HS-5 (cell line): Measurements from ENCODE around the gene HAO1.
A peak's percentile ranks its signal among the peaks of the same experiment; 100 is the strongest.

Source experiments
- DNase-seq: peaks from one replicate; pipeline ENCODE4 v3.0.0-alpha.2; 2012; ENCODE audit warnings: low read depth

Gene HAO1

DNA sequence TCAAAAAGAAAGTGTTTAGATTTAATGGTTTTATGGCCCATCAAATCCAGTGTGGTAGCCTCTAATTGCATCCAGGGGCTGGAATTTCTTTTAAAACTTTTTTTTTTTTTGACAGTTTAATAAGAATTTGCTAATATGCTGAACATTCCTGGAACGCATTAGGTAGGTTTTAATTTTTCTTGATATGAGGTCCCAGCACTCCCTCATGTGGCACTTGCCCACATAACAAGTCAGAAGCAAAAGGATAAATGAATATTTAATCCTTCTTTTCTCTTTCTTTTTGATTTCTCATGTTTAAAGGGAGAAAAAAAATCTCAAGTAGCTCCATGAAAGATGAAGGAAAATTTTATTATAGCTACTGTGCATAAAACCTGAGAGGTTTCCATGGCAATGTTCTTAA lies 13.5 kb downstream of the HAO1 start:
- DNase-seq, result peak; percentile 15

GRCh38 chr20:7926323-7926722 lies 13.9 kb downstream of the HAO1 start:
- no peak for DNase-seq

DNA sequence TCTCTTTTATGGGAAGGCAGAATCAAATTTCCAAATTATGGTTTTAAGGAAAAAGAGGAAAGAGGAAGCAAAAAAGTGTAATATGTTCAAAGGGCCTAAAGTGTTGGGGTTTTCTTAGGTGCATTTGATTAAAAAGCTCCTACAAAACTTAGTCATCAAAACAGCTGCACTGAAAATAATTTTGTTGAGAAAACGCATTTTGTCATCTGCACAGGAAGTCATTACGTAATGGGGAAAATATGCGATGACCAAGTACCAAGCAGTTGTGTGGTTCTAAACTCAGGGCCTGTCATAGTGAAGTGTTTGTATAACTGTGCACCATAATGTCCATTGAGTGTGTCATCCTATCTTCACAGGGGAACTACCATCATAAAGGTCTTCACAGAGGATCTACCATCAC lies 15.6 kb downstream of the HAO1 start:
- peak; percentile 98 for DNase-seq

GRCh38 chr20:7916648-7917047 lies 23.6 kb downstream of the HAO1 start:
- no peak for DNase-seq

- DNase-seq, result no peak
Observed at GRCh38 chr20:7912551-7912950, 27.7 kb downstream of the HAO1 start.

GRCh38 chr20:7911586-7912330 lies 28.5 kb downstream of the HAO1 start:
- DNase-seq, result no peak

GRCh38 chr20:7908905-7909304 lies 31.4 kb downstream of the HAO1 start:
- DNase-seq, result no peak

DNA sequence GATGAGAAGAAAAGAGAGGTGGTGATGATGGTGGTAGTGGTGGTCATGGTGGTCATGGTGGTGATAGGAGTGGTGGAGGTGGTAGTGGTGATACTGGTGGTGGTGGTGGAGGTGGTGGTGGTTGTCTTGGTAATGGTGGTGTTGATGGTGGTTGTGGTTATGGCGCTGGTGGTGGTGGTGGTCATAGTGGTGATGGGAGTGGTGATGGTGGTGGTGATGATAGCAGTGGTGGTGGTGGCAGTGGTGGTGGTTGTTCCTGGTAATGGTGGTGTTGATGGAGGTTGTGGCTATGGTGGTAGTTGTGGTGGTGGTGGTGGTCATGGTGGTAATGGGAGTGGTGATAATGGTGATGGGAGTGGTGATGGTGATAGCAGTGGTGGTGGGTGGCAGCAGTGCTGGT lies 36.8 kb downstream of the HAO1 start:
- DNase-seq, result no peak

GRCh38 chr20:7902879-7903278 lies 37.4 kb downstream of the HAO1 start:
- DNase-seq, result no peak

DNA sequence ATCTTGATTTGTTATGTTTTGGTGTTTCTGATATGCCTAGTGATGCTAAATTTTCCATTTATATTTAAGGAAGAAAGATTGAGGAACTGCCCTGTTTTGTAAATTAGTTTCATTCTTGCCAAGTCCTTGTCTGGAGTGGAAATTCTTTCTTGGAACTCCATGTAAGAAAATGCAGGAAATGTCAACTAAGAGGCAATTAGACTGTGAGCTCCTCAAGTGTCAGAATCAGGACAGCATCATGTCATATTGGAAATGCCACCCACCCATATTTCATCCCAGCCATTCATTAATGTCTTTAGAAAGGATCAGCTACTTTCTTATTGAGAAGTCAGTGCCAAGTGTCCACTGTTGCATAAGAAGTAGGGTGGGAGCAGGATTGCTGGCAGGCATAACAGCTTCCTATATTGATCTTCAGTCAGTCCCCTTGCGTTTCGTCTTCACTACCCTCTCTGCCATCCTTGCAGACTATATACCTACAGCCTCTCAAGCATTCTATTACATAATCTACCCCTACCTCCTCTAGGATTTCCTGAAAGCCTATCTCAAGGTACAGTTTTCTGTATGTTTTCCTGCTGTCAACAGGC lies 42.4 kb downstream of the HAO1 start:
- DNase-seq, result no peak

GRCh38 chr20:7893014-7893730 lies 47.1 kb downstream of the HAO1 start:
- no peak for DNase-seq

- no peak for DNase-seq
Observed at GRCh38 chr20:7891705-7892104, 48.6 kb downstream of the HAO1 start.

DNA sequence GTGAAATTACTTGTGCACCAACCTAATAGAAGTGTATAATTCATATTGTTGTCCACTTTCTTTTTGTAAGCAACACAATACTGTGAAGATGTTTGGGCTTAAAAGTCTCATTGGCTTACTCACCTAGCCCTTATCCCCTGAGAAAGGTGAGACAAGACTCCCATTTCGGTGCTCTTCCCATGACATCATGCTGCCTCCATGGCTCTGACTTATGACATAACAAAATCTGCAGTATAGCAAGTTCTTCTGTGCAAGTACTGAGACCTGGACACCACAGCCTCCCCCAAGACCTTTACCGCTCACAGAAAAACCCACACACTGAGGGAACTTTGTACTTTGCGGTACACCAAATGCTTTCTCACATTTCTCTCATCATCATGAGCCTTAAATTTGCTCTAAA lies 50.5 kb downstream of the HAO1 start:
- DNase-seq, result no peak

DNA sequence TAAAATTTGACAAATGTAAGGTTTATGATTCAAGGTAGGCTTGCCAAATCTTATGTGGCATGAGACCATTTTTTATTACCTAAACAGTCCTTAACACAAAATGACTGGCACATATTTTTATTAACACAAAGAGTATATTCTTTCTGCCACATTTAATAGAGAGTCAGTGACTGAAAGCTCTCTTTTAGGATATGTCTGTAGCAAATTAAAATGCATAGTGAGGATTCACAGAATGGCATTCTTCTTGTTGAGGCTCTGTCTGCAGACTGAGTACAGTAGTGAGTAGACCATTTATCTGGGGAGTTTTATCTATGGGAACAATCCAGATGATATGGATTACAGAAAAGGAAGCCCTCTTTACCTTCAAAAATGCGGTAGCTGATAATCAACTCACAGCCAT lies 56.5 kb downstream of the HAO1 start:
- no peak for DNase-seq

DNA sequence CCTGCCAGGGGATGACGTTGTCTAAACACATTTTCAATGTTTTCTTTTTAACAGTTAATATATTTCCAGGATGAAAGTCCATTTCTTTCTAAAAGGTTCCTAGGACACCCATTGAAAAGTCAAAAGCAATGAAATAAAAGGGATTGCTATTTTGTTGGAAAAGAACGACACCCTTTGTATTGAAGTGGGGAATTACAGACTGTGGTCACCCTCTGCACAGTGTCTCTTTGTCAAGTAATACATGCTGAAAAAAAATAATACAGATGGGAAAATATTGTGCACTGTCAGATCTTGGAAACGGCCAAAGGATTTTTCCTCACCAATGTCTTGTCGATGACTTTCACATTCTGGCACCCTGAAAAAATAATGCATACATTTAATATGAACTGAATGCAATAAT lies 56.9 kb downstream of the HAO1 start:
- no peak for DNase-seq

GRCh38 chr20:7882076-7882475 lies 58.2 kb downstream of the HAO1 start:
- no peak for DNase-seq

DNA sequence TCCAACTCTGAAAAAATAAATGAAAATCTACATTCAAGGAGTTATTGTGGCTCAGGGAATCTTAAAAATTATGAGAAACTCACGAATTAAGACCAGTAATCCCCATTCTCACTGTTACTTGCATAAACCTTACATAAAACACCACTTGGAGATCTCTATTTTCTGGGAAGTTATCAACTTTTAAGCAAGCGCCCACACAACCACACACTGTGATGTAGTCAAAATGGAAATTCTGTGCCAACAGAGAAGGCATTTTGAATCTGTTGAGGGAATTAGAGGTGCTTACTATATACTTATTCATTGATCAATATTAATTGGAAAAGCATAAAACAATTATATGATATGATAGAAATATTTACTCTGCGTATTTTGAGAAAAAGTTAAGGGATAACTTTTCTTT lies 58.7 kb downstream of the HAO1 start:
- no peak for DNase-seq

DNA sequence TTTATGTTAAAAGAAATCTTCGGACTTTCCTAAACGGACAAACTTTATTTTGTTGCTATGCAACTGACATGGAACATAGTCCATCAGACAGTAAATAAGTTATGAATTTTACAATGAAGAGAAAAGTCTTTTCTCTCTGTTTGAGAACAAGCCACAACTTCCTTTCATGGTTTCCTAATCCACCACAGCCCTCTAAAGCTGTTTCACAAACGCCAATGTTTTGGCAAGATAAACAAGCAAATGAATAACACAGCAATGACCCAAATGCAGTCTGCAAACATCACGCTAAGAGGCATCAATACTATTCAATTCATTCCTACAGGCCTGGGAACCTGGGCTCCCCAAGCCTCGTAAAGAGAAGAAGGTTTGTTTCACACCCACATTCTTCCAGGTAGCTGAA lies 60.4 kb downstream of the HAO1 start:
- DNase-seq, result no peak

DNA sequence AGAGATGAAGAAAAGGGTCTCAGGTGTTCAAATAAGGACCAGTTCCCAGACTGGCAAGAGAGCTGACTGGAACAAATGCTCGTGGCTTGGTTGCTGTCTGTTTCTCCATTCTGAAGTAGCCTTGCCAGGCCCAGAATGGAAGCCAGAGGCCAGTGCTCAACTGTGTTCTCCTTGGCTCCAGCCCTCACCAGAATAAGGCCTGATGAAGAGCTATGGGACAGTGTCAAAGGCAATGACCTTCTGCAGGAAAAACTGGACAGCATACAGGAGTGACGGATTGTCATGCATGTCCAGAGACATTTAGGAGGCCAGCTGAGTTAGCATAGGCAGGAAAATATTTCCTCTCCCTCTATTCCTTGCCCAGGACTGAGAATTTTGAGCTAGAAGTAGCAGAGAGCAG lies 72.2 kb downstream of the HAO1 start:
- DNase-seq, result no peak

DNA sequence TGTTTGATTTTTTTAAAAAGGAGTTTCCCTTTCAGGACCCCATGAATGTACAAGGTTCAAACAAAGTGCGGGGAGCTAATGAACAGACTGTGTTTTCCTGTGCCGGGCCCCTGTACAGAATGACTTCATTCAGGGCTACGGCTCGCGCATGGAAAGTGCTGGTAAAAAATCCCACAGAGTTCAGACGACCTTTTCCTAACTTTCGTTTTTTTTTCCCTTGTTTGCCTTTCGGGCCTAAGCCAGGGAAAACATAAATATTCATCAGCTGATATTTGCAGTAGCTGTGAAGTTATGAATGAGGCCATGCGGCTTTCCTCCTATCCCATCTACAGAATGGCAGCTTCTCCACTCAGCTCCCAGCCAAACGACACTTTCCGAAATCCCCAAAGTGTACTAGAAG lies 74.0 kb downstream of the HAO1 start:
- no peak for DNase-seq

DNA sequence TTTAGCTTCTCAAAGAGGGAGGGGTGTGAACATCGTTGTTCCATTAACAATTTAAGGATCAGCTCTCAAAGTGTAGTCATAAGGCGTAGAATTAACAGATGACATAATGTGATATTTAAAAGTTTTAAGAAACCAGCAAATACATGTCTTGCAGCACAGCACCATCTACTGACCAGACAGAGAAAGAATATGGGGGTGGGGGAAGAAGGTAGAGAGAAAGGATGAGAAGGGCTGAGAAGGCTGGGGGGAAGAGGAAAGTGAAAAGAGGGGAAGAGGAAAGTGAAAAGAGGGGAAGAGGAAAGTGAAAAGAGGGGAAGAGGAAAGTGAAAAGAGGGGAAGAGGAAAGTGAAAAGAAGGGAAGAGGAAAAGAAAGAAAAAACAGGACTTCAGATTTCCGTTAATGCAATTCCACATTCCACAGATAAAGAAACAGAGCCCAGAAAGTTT lies 80.9 kb downstream of the HAO1 start:
- peak; percentile 61 for DNase-seq

- no peak for DNase-seq
Observed at GRCh38 chr20:7858734-7859250, 81.5 kb downstream of the HAO1 start.

GRCh38 chr20:7856756-7857155 lies 83.5 kb downstream of the HAO1 start:
- peak; percentile 86 for DNase-seq
